Stimulated activated CD8-positive, alpha-beta memory T cell treated with anti-CD3 and anti-CD28 coated beads, Interleukin-15, amount 100 ng/mL, for 48 hours (primary cell): ENCODE results near the gene POU3F1.
A peak's percentile ranks its signal among the peaks of the same experiment; 100 is the strongest.

ENCODE experiments used
- DNase-seq, 2 donors: peaks; one replicate each; pipeline ENCODE4 v3.0.0-alpha.2; 2020; ENCODE audit warnings: low read depth in 2 of 2

The POU3F1 gene

DNA sequence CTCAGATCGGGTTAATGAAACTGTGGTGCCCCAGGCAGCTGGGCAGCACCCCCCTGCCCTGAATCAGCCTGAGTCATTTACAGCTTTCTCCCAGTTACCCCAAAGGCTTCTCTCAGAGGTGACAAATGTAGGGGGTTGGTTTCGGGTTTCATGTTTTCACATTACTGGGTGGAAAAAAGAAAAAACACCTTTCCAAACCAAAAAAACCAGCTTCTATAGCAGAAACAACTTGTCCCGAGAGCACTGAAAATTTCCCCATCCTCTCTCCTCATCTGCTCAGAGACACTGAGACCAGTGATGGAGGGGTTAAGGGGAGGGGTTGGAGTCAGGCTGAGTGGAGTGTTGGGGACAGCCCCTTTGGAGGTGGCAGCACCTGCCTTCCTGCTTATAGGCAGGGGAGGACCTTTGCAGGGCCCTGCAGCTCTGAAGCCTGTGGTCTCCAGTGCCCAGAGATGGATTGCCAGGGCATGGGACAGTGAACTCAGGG, 18.4 kb downstream of the POU3F1 start:
- peak; percentile 70 to 73 for DNase-seq

GRCh38 chr1:38027201-38028104, 19.1 kb downstream of the POU3F1 start:
- DNase-seq: no peak

GRCh38 chr1:38026592-38027200, 19.9 kb downstream of the POU3F1 start:
- peak in 1 of 2 donors; percentile 23 for DNase-seq

DNA sequence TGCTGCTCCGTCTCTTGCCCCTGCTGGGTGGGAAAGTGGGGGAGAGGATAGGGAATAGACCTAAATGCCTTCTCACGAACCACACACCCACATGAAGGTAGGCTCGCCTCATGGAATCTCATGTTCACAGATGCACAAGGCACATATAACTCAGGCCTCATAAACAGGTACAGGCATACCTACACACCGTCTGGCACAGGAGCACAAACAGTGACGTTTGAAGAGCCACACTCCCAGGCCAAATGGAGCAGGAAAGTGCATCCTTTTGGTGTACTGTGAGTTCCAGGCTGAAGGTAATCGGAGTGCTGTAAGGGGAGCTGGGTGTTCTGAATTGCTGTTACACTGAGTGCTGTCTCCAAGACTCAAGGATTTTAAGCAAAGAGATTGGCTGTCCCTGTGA, 20.9 kb downstream of the POU3F1 start:
- DNase-seq: no peak

DNA sequence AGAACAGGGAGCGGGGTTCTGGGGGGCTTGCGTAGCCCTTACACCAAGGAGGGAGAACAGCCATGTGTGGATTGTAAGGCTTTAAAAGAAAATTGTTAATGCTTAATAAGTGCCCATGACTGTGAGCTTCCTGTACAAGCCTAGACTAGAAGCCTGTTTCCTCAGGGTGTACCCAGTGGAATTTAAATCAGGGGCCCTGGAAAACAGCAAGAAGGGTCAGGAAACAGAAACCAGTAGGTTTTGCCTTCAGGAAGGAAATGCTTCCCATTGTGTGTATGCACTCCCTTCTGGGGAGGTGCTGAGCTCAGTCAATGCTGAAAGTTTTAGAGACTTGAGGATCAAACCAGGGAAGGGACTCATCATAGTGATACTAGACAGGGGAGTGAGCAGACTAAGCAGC, 21.4 kb downstream of the POU3F1 start:
- no peak for DNase-seq

DNA sequence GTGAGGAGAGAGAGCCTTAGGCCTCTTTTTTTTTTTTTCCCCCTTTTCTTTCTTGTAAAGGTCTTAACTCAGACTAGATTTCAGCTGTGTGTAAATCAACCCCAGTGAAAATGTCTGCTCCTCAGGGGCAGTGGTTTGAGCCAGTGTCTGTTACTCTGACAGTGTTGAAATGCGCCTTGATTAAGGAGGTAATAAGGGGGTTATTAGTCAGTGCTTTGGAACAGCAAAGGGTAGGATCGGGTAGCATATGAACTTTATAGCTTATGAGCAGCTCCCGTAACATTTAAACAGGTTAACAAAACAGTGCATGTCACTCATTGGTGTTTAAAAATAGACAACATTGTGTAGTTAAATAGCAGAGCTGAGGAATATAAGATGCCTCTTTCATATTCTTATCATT, 23.8 kb downstream of the POU3F1 start:
- no peak for DNase-seq

DNA sequence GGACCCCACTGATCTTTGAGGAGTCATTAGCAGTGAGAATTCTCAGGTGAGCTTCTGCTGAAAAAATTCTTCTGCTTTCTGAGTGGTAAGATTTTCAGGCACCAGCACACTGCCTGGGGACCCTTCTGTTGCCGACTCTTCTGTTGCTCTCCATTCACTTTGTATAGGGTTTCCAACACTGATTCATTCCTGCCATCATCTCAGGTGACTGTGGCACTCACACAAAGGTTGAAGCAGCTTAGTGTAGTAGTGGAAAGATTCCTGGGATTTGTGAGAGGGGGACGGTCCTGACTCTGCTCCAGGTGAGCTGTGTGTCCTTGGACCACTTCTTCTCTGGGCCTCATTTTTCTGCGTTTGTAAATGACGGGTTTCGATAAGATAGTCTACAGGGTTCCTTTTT, 24.6 kb downstream of the POU3F1 start:
- no peak for DNase-seq

DNA sequence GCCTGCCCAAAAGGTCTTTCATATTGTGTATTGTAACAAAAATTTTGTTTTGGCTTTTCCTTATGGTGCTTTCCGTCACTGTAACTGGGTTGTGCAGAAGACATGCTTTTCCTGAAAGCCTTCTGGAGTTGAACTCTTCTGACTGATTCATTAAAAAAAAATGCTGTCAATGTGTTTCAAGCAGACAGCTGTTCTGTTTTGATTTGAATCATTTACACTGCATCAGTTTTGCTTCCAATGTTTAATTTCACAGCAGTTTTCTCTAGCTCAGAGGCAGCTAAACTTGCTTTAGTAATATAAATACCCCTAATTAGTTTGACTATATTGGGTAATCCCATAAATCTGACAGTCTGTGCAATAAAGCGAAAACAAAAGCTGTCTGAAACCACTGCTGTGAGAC, 26.2 kb downstream of the POU3F1 start:
- no peak for DNase-seq

- no peak for DNase-seq
Measured at GRCh38 chr1:38018864-38019343, 27.7 kb downstream of the POU3F1 start.

GRCh38 chr1:38015978-38016725, 30.4 kb downstream of the POU3F1 start:
- no peak for DNase-seq

- DNase-seq: no peak
Measured at GRCh38 chr1:38014724-38015424, 31.7 kb downstream of the POU3F1 start.

- DNase-seq: no peak
Measured at GRCh38 chr1:38014171-38014570, 32.4 kb downstream of the POU3F1 start.

- no peak for DNase-seq
Measured at GRCh38 chr1:38013227-38013622, 33.4 kb downstream of the POU3F1 start.

DNA sequence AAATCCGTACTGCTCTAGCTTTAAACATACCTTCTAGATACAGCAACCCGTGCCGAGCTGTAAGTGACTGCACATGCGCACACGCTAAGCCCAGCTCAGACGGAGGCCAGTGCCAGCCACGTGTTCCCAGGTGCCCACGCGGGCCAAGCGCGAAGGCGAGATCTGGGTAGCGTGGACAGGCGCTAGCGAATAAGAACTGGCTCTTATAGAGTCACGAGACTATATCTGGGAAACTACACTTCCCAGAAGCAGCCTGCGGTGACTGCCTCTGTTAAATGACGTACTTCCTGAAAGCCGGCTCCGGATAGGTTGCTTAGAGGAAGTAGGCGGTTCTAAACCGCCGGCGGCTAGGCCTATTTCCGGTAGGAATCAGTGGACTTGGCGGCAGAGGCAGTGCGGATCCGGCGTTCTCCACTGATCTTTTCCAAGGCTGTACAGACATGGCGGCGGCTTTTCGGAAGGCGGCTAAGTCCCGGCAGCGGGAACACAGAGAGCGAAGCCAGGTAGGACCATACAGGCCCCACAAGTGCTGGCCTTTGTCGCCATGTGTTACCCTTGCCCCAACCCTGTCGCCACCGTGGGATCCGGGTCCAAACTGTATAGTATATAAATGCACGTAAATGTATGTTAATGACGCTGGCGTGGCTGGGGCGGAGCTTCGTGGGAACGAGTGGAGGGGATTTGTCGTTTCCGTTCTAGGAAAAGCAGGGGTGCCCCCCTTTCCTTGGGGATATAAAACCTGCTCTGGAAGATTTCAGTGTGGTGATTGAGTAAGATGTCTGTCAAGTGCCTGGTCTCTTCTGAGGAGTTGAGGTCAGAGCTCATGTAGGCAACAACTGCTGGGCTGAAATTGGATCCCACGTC, 34.0 kb downstream of the POU3F1 start, which contains the start of gene UTP11:
Gene UTP11 (plus strand): TSS at position 372 of the 864 bp plus-strand sequence. CDS start 69 bp downstream, at position 441.
- DNase-seq: peak; percentile 81 to 86

GRCh38 chr1:38009841-38010180, 36.8 kb downstream of the POU3F1 start:
- DNase-seq: no peak

GRCh38 chr1:38009088-38009840, 37.3 kb downstream of the POU3F1 start:
- peak in 1 of 2 donors; percentile 52 for DNase-seq

GRCh38 chr1:38006008-38006828, 40.4 kb downstream of the POU3F1 start:
- DNase-seq: no peak

- peak in 1 of 2 donors; percentile 52 for DNase-seq
Measured at GRCh38 chr1:38005195-38006007, 41.2 kb downstream of the POU3F1 start, which contains the start of gene FHL3. TSS of gene FHL3 (minus strand) at chr1:38005514. CDS start at chr1:37999412, 6,102 bp downstream.
